ENCODE measurements around the gene TUBA1A.
"Not testable (repeated sequence)": the region's sequence is repeated elsewhere in the genome, so short reads cannot be mapped to it uniquely, and the experiment has no call there.

The TUBA1A gene

DNA sequence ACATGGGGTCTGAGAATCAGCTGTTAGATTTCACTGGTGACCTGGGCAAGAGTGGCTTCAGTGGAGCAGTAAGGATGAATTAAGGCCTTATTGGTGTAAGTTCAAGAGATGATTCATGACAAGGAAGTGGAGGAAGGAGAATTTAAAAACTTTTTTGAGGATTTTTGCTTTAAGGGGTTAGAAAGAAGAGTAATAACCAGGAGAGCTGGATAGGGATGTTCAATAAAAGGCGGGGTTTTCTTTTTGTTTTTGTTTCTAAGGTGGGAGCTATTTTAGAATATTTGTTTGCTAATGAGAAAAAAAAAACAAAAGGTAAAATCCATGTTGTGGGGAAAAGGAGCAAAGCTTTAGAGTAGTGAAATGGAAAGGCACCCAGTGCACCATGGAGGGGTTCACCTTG is 42.5 kb downstream of the TUBA1A start:
- no peak for DNase-seq

DNA sequence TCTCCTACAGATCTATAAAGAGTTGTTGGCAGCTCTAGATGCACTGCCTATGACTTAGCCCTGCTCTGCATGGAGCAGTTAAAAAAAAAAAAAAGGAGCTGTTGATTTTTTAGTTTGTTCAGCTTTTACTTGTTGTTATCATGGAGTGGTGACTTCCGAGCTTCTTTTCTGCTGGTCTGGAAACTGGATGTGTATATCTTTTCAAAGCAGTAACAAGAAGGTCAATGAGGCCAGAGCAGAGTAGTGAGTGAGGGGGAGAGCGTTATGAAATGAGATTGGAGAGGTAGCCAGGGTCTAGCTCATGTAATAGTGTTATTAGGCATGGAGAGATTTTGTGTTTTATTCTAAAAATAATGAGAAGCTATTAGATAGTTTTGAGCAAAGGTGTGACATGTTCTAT is 44.5 kb downstream of the TUBA1A start:
- DNase-seq, result no peak

DNA sequence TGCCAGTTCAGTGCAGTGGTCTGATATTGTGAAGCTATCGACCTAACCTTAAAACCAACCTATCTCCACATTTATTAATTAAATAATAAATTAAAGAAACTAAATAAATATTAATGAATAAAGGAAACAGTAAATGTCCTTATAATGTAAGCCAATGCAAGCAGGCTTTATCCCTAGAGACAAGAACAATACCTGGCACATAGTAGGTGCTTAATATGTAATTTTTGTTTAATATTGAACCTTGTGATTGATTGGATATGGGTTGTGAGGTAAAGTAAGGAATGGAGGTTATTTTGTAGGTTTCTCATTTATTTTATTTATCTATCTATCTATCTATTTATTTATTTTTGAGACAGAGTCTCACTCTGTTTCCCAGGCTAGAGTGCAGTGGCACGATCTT is 49.9 kb downstream of the TUBA1A start:
- DNase-seq, result no peak

DNA sequence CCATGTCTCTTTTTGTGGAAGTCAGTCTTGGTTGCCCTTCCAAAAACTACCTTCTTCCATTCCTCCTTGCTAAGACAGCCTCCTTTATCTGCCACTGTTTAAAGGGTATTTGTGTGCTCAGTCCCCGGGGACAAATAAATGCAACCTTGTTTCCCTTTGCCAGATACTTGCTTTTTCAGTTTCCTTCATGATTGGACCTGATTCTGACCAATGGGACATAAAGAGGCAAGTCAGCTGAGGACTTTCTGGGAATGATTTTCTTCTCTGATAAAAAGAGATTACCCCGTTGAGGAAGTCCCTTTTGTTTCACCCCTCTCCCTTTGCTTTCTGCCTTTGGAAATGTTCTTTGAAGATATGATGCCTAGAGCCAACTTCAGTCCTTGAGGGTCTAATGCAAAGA is 50.3 kb downstream of the TUBA1A start:
- DNase-seq, result no peak

DNA sequence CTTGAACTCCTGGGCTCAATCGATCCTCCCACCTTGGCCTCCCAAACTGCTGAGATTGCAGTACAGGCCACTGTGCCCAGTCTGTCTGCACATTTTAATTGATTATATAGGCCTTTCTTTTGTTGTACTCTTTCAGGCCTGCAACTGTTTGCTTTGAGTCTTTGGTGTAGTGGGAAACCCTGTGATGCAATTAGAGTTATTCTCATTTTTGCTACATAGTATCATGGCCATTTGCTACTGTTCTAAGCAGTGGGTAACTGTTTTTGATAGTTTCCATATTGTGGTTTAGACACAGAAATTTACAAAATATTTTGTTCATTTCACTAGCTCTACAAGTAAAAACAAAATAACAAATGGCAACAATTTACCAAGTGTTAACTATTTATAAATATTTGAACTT is 51.4 kb downstream of the TUBA1A start:
- no peak for DNase-seq

DNA sequence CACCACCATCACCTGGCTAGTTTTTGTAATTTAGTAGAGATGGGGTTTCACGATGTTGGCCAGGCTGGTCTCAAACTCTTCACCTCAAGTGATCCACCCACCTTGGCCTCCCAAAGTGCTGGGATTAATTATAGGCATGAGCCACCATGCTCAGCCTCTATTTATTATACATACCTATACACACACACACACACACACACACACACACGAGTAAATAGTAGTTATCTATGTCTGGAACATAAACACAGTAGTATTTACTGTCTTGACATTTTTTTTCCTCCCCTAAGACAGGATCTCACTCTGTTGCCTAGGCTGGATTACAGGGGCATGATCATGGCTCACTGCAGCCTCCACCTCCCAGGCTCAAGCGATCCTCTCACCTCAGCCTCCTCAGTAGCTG is 51.9 kb downstream of the TUBA1A start:
- not testable (repeated sequence) for DNase-seq

Measured in NCI-H510A (cell line).